A673 (cell line): ENCODE results near the gene LYZ. TPM values are rescaled to one million over a fixed set of nuclear protein-coding genes. Genes with fewer than 3 reads are reported as not detected.

Experiments used
- BruUV-seq: library from RNA; stranded (reverse); fragments of 400-500 nt; replicated peaks from 2 replicates; lab custom pipeline; 2021; lab: Mats Ljungman, UMichigan
- CTCF ChIA-PET: fragments of 300-600 bp; sonication (Branson Sonifier 250); formaldehyde crosslinking; loops from one replicate; lab custom pipeline; 2022; ENCODE audit warnings: antibody characterized with exemption; lab: Charles Lee
- POLR2A ChIA-PET: fragments of 300-600 bp; sonication (Branson Sonifier 250); formaldehyde crosslinking; loops from one replicate; lab custom pipeline; 2022; ENCODE audit warnings: antibody characterized with exemption; ENCODE audit not compliant: low non-redundant PET; lab: Charles Lee
- DNase-seq: peaks from one replicate; pipeline ENCODE4 v3.0.0-alpha.2; 2015; ENCODE audit warnings: low spot score
- H3K27ac ChIP-seq: fragments of 200-600 bp; sonication (generic); 2 replicates; pipeline ENCODE4 v1.5.1; 2016; ENCODE audit warnings: mixed run types, low read depth, mild to moderate bottlenecking, mixed read lengths, antibody characterized with exemption, low read length; ENCODE audit not compliant: poor library complexity, severe bottlenecking
- H3K27me3 ChIP-seq: fragments of 200-600 bp; sonication (generic); replicated peaks from 2 replicates; pipeline ENCODE4 v1.6.1; 2017; ENCODE audit warnings: mixed run types, low read depth, mild to moderate bottlenecking, mixed read lengths, antibody characterized with exemption, low read length; ENCODE audit not compliant: insufficient read depth, poor library complexity
- H3K36me3 ChIP-seq: fragments of 200-600 bp; sonication (generic); 2 replicates; pipeline ENCODE4 v1.6.1; 2016; ENCODE audit warnings: mixed run types, mild to moderate bottlenecking, mixed read lengths, antibody characterized with exemption, low read length; ENCODE audit not compliant: insufficient read depth, poor library complexity, severe bottlenecking
- H3K4me1 ChIP-seq: fragments of 200-600 bp; sonication (generic); 2 replicates; pipeline ENCODE4 v1.6.1; 2017; ENCODE audit warnings: mixed run types, mild to moderate bottlenecking, mixed read lengths, antibody characterized with exemption, low read length; ENCODE audit not compliant: insufficient read depth, poor library complexity, severe bottlenecking
- H3K4me3 ChIP-seq: fragments of 200-600 bp; sonication (generic); 2 replicates; pipeline ENCODE4 v1.5.1; 2016; ENCODE audit warnings: low read depth, mixed run types, mild to moderate bottlenecking, mixed read lengths, low read length; ENCODE audit not compliant: poor library complexity, severe bottlenecking
- H3K9me3 ChIP-seq: fragments of 200-600 bp; sonication (generic); 2 replicates; pipeline ENCODE4 v1.6.1; 2016; ENCODE audit warnings: mixed run types, low read depth, mild to moderate bottlenecking, mixed read lengths, antibody characterized with exemption, low read length; ENCODE audit not compliant: poor library complexity, severe bottlenecking
- EZH2 ChIP-seq: fragments of 200-600 bp; sonication (generic); IDR thresholded peaks from 2 replicates; pipeline ENCODE4 v1.6.1; 2017; ENCODE audit warnings: borderline replicate concordance, low read depth, mild to moderate bottlenecking, mixed read lengths, antibody characterized with exemption, low read length; ENCODE audit not compliant: poor library complexity, severe bottlenecking
- intact Hi-C: fragments of 100-400 bp; cut with micrococcal nuclease; formaldehyde crosslinking; loops from one replicate; pipeline ENCODE4 v1.10.0; 2022; ENCODE audit not compliant: unreplicated experiment
- total RNA-seq: library from RNA; stranded (reverse); gene quantifications from 2 replicates; pipeline ENCODE4 v1.2.3, GENCODE V29; 2021
- TF ChIP-seq, protein P1 (sequence below): fragments of 300-800, 200-600 bp; sonication (generic); conservative IDR thresholded peaks from 2 replicates; pipeline ENCODE4 v1.5.1; 2017; ENCODE audit warnings: low read depth, mild to moderate bottlenecking, antibody characterized with exemption, low read length, moderate library complexity, mixed read lengths

The LYZ gene
- total RNA-seq, 1 experiment from 2014 or later: 0.32 TPM

DNA sequence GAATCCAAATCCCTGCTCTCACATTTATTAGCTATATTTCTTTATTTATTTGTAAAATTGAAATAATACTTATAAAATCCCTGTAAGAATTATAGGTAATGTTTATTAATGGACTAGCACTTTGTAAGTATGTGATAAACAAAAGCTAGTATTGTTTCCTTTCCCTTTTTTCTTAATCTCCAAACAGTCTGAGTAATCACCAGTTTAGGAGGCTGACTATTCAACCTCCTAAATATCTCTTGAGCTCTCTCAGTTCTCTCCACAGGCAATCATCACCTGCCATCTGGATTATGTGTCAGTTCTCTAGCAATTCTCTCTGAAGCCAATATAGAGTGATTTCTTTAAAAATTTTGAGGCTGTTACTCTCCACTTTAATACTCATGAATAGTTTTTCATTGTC lies 9.2 kb upstream of the LYZ start:
- no TSS peak for BruUV-seq
- Histone ChIP-seq H3K4me1 (no peaks in the 10 kb centered on the region), H3K36me3 (no peaks in the 10 kb centered on the region), H3K4me3 (no peak overlapping the region), H3K27ac (no peak overlapping the region), H3K9me3 (no peaks in the 10 kb centered on the region), H3K27me3 (no peaks in the 10 kb centered on the region)
- intact Hi-C loops: no loop called here
- ChIA-PET CTCF (no interaction called here), POLR2A (no interaction called here)
- no peak for DNase-seq
- TF ChIP-seq, protein P1, sequence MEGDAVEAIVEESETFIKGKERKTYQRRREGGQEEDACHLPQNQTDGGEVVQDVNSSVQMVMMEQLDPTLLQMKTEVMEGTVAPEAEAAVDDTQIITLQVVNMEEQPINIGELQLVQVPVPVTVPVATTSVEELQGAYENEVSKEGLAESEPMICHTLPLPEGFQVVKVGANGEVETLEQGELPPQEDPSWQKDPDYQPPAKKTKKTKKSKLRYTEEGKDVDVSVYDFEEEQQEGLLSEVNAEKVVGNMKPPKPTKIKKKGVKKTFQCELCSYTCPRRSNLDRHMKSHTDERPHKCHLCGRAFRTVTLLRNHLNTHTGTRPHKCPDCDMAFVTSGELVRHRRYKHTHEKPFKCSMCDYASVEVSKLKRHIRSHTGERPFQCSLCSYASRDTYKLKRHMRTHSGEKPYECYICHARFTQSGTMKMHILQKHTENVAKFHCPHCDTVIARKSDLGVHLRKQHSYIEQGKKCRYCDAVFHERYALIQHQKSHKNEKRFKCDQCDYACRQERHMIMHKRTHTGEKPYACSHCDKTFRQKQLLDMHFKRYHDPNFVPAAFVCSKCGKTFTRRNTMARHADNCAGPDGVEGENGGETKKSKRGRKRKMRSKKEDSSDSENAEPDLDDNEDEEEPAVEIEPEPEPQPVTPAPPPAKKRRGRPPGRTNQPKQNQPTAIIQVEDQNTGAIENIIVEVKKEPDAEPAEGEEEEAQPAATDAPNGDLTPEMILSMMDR: no peak
- TF ChIP-seq EZH2: no peak

DNA sequence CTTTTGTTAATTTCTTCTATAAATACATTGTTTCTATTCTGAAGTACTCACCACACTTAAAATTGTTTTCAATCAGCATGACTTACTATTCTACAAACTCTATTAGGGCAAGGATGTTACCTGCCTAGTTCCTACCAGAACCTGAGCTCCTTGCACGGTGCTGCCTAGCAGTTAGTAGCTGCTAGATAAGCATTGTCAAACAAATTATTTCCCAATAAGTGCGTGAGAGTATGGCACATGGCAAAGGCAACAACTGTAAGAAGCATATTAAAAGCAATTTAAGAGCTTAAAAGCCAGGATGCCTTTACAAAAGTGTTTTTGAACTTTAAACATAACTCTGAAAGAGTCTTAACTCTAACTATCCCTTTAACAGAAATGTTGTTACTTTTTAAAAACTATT lies 8.2 kb upstream of the LYZ start:
- POLR2A ChIA-PET: no interaction called here
- Histone ChIP-seq H3K9me3 (no peaks in the 10 kb centered on the region), H3K27ac (no peak overlapping the region), H3K27me3 (no peaks in the 10 kb centered on the region), H3K4me3 (no peak overlapping the region), H3K36me3 (no peaks in the 10 kb centered on the region), H3K4me1 (no peaks in the 10 kb centered on the region)
- no peak for DNase-seq
- TF ChIP-seq, protein P1: no peak
- no peak for TF ChIP-seq EZH2
- CTCF ChIA-PET: no interaction called here
- no TSS peak for BruUV-seq
- intact Hi-C loops: no loop called here

DNA sequence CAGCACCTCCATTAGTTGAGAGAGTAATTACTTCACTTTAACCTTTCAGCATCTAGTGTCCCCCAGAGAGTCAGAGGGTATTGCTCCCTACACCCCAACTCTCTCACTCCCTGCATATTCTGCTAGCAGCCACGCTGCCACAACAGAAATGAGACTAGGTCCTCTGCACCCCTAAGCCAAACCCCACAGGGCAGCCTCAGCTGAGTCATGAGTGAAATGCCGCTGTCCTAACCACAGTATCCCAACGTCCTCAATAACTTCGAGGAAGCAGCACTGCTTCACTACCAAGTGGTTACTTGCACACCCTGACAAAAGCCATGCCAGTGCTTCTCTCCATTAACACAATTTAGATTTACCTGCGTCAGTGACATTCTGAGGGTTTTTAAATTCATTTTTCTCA lies 6.9 kb upstream of the LYZ start:
- BruUV-seq: no TSS peak
- no peak for TF ChIP-seq EZH2
- TF ChIP-seq, protein P1: no peak
- ChIA-PET POLR2A (no interaction called here), CTCF (no interaction called here)
- H3K4me1 ChIP-seq: no peaks in the 10 kb centered on the region
- no peak overlapping the region for H3K27ac ChIP-seq
- no peaks in the 10 kb centered on the region for H3K36me3 ChIP-seq
- H3K27me3 ChIP-seq: no peaks in the 10 kb centered on the region
- H3K4me3 ChIP-seq: no peak overlapping the region
- no peaks in the 10 kb centered on the region for H3K9me3 ChIP-seq
- DNase-seq: no peak
- intact Hi-C loops: no loop called here

DNA sequence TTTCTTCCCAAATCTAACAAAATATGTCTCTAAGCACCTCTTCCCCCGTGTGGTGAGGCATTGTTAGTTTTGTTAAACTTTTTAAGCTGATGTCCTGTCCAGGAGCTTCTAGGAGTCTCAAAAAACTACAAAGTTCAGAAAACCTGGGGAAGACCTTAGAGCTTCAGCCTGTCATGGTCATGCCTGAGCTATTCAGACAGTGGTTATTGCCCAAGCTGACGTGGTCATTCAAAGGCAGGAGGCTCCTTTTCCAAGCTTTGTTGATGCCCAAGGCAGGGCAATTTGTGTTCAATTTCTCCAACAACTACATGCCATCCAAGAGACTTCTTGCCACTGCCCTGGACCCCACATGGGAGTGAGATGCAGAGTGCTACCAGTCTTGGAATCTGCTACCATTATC lies 5.8 kb upstream of the LYZ start:
- ChIA-PET CTCF (no interaction called here), POLR2A (no interaction called here)
- Histone ChIP-seq H3K27ac (no peak overlapping the region), H3K27me3 (no peaks in the 10 kb centered on the region), H3K9me3 (no peaks in the 10 kb centered on the region), H3K36me3 (no peaks in the 10 kb centered on the region), H3K4me3 (no peak overlapping the region), H3K4me1 (no peaks in the 10 kb centered on the region)
- no peak for DNase-seq
- BruUV-seq: no TSS peak
- intact Hi-C loops: no loop called here
- TF ChIP-seq EZH2: no peak
- TF ChIP-seq, protein P1: no peak
